ENCODE data around the gene DGCR2. TPM values are rescaled to one million over a fixed set of nuclear protein-coding genes. Genes with fewer than 3 reads are reported as not detected.

Gene DGCR2
- total RNA-seq, 1 experiment from 2014 or later = 41.1 TPM

GRCh38 chr22:19151329-19152191 is 29.3 kb upstream of the DGCR2 start:
- intact Hi-C loops (cut with micrococcal nuclease; ENCODE audit: unreplicated experiment) = no loop called here
- Histone ChIP-seq H3K27me3 (replicated peaks; ENCODE audit: insufficient read depth, low read depth, low read length, poor library complexity) (peaks cover 68% of the 10 kb centered on the region), H3K4me3 (ENCODE audit: low read depth, low read length, poor library complexity, severe bottlenecking) (no peak overlapping the region), H3K36me3 (ENCODE audit: insufficient read depth, low read length, poor library complexity, severe bottlenecking) (no peaks in the 10 kb centered on the region), H3K9me3 (ENCODE audit: low read depth, low read length, poor library complexity, severe bottlenecking) (no peaks in the 10 kb centered on the region), H3K4me1 (ENCODE audit: insufficient read depth, low read length, poor library complexity, severe bottlenecking) (no peaks in the 10 kb centered on the region), H3K27ac (ENCODE audit: low read depth, low read length, poor library complexity, severe bottlenecking) (no peak overlapping the region)
- DNase-seq (ENCODE audit: low spot score) = no peak
- no TSS peak for BruUV-seq (replicated peaks)
- no peak for TF ChIP-seq EZH2 (IDR thresholded peaks at IDR 0.05; ENCODE audit: borderline replicate concordance, low read depth, low read length, poor library complexity, severe bottlenecking)
- no peak for TF ChIP-seq CTCF (conservative IDR thresholded peaks at IDR 0.05; ENCODE audit: low read depth, low read length)
- ChIA-PET CTCF (no interaction called here), POLR2A (ENCODE audit: low non-redundant PET) (no interaction called here)

- Histone ChIP-seq H3K9me3 (ENCODE audit: low read depth, low read length, poor library complexity, severe bottlenecking) (no peaks in the 10 kb centered on the region), H3K27me3 (replicated peaks; ENCODE audit: insufficient read depth, low read depth, low read length, poor library complexity) (peaks cover 74% of the 10 kb centered on the region), H3K36me3 (ENCODE audit: insufficient read depth, low read length, poor library complexity, severe bottlenecking) (no peaks in the 10 kb centered on the region), H3K4me3 (ENCODE audit: low read depth, low read length, poor library complexity, severe bottlenecking) (no peak overlapping the region), H3K27ac (ENCODE audit: low read depth, low read length, poor library complexity, severe bottlenecking) (no peak overlapping the region), H3K4me1 (ENCODE audit: insufficient read depth, low read length, poor library complexity, severe bottlenecking) (no peaks in the 10 kb centered on the region)
- intact Hi-C loops (cut with micrococcal nuclease; ENCODE audit: unreplicated experiment) = no loop called here
- no TSS peak for BruUV-seq (replicated peaks)
- DNase-seq (ENCODE audit: low spot score) = no peak
- ChIA-PET CTCF (no interaction called here), POLR2A (ENCODE audit: low non-redundant PET) (no interaction called here)
- peak; percentile 89 for TF ChIP-seq EZH2 (IDR thresholded peaks at IDR 0.05; ENCODE audit: borderline replicate concordance, low read depth, low read length, poor library complexity, severe bottlenecking)
- TF ChIP-seq CTCF (conservative IDR thresholded peaks at IDR 0.05; ENCODE audit: low read depth, low read length) = no peak
These were observed 28.5 kb upstream of the DGCR2 start for GRCh38 chr22:19150482-19151328.

GRCh38 chr22:19149991-19150390 is 27.8 kb upstream of the DGCR2 start, which contains the start of gene GSC2:
Gene GSC2 (minus strand): TSS chr22:19150292. CDS start chr22:19150283, 9 bp downstream.
- no peak within 1 kb of the TSS for H3K27ac ChIP-seq (ENCODE audit: low read depth, low read length, poor library complexity, severe bottlenecking)
- DNase-seq (ENCODE audit: low spot score) = no peak
- no peaks in the 10 kb centered on the region for H3K36me3 ChIP-seq (ENCODE audit: insufficient read depth, low read length, poor library complexity, severe bottlenecking)
- intact Hi-C loops (cut with micrococcal nuclease; ENCODE audit: unreplicated experiment) = no loop called here
- H3K4me3 ChIP-seq (ENCODE audit: low read depth, low read length, poor library complexity, severe bottlenecking) = no peak within 1 kb of the TSS
- no peaks in the 10 kb centered on the region for H3K9me3 ChIP-seq (ENCODE audit: low read depth, low read length, poor library complexity, severe bottlenecking)
- ChIA-PET CTCF (no interaction called here), POLR2A (ENCODE audit: low non-redundant PET) (no interaction called here)
- no peak for TF ChIP-seq CTCF (conservative IDR thresholded peaks at IDR 0.05; ENCODE audit: low read depth, low read length)
- no peak for TF ChIP-seq EZH2 (IDR thresholded peaks at IDR 0.05; ENCODE audit: borderline replicate concordance, low read depth, low read length, poor library complexity, severe bottlenecking)
- peaks cover 74% of the 10 kb centered on the region for H3K27me3 ChIP-seq (replicated peaks; ENCODE audit: insufficient read depth, low read depth, low read length, poor library complexity)
- no TSS peak for BruUV-seq (replicated peaks)
- no peaks in the 10 kb centered on the region for H3K4me1 ChIP-seq (ENCODE audit: insufficient read depth, low read length, poor library complexity, severe bottlenecking)
